Chondrocyte (in vitro differentiated cells): ENCODE data around the gene KRTAP10-1. TPM values are rescaled to one million over a fixed set of nuclear protein-coding genes. Genes with fewer than 3 reads are reported as not detected.
"Not testable (repeated sequence)": the region's sequence is repeated elsewhere in the genome, so short reads cannot be mapped to it uniquely, and the experiment has no call there.

Experiments
- DNase-seq: peaks from one replicate; pipeline ENCODE4 v3.0.0; 2021; ENCODE audit warnings: mixed read lengths, low spot score
- H3K27ac Mint-ChIP-seq: one replicate; pipeline ENCODE4 v1.8.0; 2021; ENCODE audit warnings: mild to moderate bottlenecking, moderate library complexity, mixed read lengths; ENCODE audit not compliant: unreplicated experiment
- H3K27me3 Mint-ChIP-seq: 2 replicates; pipeline ENCODE4 v1.8.0; 2021; ENCODE audit warnings: low read depth, mixed read lengths
- H3K36me3 Mint-ChIP-seq: 2 replicates; pipeline ENCODE4 v1.8.0; 2021; ENCODE audit warnings: low read depth, mixed read lengths
- H3K4me1 Mint-ChIP-seq: 2 replicates; pipeline ENCODE4 v1.8.0; 2021; ENCODE audit warnings: low read depth, mild to moderate bottlenecking, mixed read lengths
- H3K4me3 Mint-ChIP-seq: one replicate; pipeline ENCODE4 v1.8.0; 2021; ENCODE audit warnings: mild to moderate bottlenecking, moderate library complexity, mixed read lengths; ENCODE audit not compliant: unreplicated experiment
- H3K9me3 Mint-ChIP-seq: 2 replicates; pipeline ENCODE4 v1.8.0; 2021; ENCODE audit warnings: low read depth, mixed read lengths
- total RNA-seq: library from RNA; stranded (reverse); gene quantifications from 3 replicates; pipeline ENCODE4 v1.2.1, GENCODE V29; 2021
- TF ChIP-seq, protein P1 (sequence below): fragments of 200-600 bp; sonication (generic); IDR thresholded peaks from 2 replicates; pipeline ENCODE4 v1.5.0; 2021; ENCODE audit warnings: antibody characterized with exemption, mild to moderate bottlenecking, moderate library complexity

The KRTAP10-1 gene
- total RNA-seq, 1 donor from 2014 or later: not detected

- H3K4me3 Mint-ChIP-seq: no peak overlapping the region
- peaks cover 11% of the 10 kb centered on the region for H3K36me3 Mint-ChIP-seq
- H3K9me3 Mint-ChIP-seq: peaks cover 30% of the 10 kb centered on the region
- no peaks in the 10 kb centered on the region for H3K4me1 Mint-ChIP-seq
- TF ChIP-seq, protein P1, sequence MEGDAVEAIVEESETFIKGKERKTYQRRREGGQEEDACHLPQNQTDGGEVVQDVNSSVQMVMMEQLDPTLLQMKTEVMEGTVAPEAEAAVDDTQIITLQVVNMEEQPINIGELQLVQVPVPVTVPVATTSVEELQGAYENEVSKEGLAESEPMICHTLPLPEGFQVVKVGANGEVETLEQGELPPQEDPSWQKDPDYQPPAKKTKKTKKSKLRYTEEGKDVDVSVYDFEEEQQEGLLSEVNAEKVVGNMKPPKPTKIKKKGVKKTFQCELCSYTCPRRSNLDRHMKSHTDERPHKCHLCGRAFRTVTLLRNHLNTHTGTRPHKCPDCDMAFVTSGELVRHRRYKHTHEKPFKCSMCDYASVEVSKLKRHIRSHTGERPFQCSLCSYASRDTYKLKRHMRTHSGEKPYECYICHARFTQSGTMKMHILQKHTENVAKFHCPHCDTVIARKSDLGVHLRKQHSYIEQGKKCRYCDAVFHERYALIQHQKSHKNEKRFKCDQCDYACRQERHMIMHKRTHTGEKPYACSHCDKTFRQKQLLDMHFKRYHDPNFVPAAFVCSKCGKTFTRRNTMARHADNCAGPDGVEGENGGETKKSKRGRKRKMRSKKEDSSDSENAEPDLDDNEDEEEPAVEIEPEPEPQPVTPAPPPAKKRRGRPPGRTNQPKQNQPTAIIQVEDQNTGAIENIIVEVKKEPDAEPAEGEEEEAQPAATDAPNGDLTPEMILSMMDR: no peak
- peaks cover 43% of the 10 kb centered on the region for H3K27me3 Mint-ChIP-seq
- DNase-seq: no peak
- H3K27ac Mint-ChIP-seq: no peak overlapping the region
These were observed 24.1 kb upstream of the KRTAP10-1 start for GRCh38 chr21:44564099-44564498.

DNA sequence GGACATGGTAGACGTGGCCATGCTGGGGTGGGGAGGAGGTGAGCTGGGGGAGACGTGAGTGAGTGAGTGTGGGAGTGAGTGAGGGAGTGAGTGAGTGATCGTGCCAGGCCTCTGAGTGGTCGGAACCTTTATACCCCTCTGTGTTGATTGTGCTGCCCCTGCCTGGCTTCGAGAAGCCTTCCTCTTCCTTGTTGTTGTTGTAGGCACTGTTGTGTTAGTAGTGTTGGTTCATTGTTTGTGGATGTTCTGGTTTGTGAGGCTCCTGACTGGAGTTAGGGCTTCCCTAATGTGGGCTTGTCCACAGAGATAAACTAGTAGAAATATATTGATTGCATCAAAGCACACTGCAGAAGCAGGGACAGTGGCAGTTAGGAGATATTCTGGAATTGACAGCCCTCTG, 18.7 kb upstream of the KRTAP10-1 start, which contains the start of gene KRTAP10-3:
KRTAP10-3 (minus strand) TSS at position 101 of the 400 bp plus-strand sequence; CDS start at position 21, 80 bp downstream.
- no peak within 1 kb of the TSS for H3K4me3 Mint-ChIP-seq
- TF ChIP-seq, protein P1: no peak
- no peak for DNase-seq
- H3K27me3 Mint-ChIP-seq: peaks cover 44% of the 10 kb centered on the region
- H3K27ac Mint-ChIP-seq: no peak within 1 kb of the TSS
- H3K36me3 Mint-ChIP-seq: peaks cover 11% of the 10 kb centered on the region
- H3K9me3 Mint-ChIP-seq: peaks cover 25% of the 10 kb centered on the region
- no peaks in the 10 kb centered on the region for H3K4me1 Mint-ChIP-seq

DNA sequence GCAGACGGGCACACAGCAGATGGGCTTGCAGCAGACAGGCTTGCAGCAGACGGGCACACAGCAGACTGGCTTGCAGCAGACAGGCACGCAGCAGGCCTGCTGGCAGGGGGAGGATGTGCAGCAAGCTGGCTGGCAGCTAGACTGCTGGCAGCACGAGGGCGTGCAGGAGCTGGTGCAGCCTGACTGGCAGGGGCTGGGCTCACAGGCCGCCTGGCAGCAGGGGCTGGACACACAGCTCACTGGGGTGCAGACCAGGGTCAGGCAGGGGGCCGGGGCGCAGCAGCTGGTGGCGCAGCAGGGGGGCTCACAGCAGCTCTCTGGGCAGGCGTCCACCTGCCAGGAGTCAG, 18.3 kb upstream of the KRTAP10-1 start:
- Mint-ChIP-seq H3K9me3 (peaks cover 24% of the 10 kb centered on the region), H3K36me3 (peaks cover 11% of the 10 kb centered on the region), H3K27me3 (peaks cover 44% of the 10 kb centered on the region)
- not testable (repeated sequence) for DNase-seq, H3K4me1 Mint-ChIP-seq, H3K27ac Mint-ChIP-seq, H3K4me3 Mint-ChIP-seq

DNA sequence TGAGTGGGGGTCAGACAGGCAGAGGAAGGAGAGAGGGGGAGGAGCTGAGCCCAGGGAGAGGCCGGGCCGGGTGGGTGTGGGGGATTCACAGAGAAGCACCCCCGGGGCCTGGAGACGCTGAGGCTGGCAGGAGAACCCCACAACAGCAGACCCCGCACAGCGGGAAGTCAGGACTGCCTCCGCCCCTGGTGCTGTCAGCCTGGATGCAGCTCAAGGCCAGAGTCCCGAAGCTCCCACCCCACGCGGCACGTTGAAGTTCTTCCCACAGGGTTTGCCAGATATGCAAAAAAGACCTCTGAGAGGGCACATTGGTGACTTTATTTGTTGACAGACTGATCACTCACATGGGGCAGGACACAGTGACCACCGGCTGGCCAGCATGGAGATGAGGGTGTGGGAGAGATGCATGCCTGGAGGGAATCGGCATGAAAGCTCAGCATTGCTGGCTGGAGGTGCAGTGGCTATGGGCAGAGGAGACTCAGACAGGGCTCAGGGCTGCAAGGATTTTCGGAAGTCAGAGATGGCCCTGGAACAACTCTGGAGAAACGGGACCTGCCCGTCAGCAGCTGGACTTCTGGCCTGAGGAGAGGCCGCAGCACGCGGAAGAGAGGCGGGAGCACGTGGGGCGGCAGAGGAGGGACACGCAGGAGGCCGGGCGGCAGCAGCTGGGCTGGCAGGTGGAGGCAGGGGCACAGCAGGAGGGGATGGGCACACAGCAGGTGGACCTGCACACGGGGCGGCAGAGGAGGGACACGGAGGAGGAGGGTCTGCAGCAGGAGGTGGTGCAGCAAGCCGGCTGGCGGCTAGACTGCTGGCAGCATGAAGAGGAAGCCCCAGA, 17.7 kb upstream of the KRTAP10-1 start:
- Mint-ChIP-seq H3K9me3 (peaks cover 19% of the 10 kb centered on the region), H3K4me3 (no peak overlapping the region), H3K36me3 (peaks cover 11% of the 10 kb centered on the region), H3K4me1 (no peaks in the 10 kb centered on the region), H3K27ac (no peak overlapping the region), H3K27me3 (peaks cover 42% of the 10 kb centered on the region)
- TF ChIP-seq, protein P1: no peak
- no peak for DNase-seq

DNA sequence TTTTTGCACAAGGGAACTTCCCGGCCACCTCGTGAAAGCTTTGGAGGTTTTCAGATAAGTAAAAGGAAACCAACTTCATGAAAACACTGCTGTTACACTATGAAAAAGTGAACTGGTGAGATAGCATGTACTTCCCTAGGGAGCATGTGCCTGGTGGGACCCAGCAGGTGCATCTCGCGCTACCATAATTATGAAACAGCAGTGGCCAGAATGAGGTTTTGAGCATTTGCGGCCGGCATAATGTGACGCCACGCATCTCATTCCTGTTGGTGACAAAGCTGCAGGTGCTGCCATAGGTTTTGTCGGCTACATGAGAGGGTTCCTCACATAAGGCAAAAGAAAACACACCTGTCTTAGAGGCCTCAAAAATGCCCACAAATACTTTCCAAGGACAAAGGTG, 16.9 kb upstream of the KRTAP10-1 start:
- TF ChIP-seq, protein P1: no peak
- H3K27ac Mint-ChIP-seq: no peak overlapping the region
- H3K27me3 Mint-ChIP-seq: peaks cover 34% of the 10 kb centered on the region
- H3K4me3 Mint-ChIP-seq: no peak overlapping the region
- no peaks in the 10 kb centered on the region for H3K4me1 Mint-ChIP-seq
- DNase-seq: no peak
- peaks cover 12% of the 10 kb centered on the region for H3K9me3 Mint-ChIP-seq
- H3K36me3 Mint-ChIP-seq: peaks cover 7% of the 10 kb centered on the region
